Activated naive CD4-positive, alpha-beta T cell treated with anti-CD3 and anti-CD28 coated beads, Interleukin-2, amount 10 ng/mL, durations not matched to agents 7 days and 5 days (primary cell): ENCODE measurements around the gene GRIFIN.
A peak's percentile ranks its signal among the peaks of the same experiment; 100 is the strongest.
"Not testable (repeated sequence)": the region's sequence is repeated elsewhere in the genome, so short reads cannot be mapped to it uniquely, and the experiment has no call there.

Experiments
- CTCF ChIA-PET: fragments of 350-600 bp; sonication (Branson Sonifier 250); formaldehyde crosslinking; loops from one replicate; lab custom pipeline; 2021; ENCODE audit warnings: antibody characterized with exemption; lab: Charles Lee
- DNase-seq: peaks from one replicate; pipeline ENCODE4 v3.0.0-alpha.2; 2020
- H3K27ac Mint-ChIP-seq: one replicate; pipeline ENCODE4 v1.8.0; 2021; ENCODE audit warnings: mild to moderate bottlenecking, moderate library complexity, mixed read lengths
- H3K27me3 Mint-ChIP-seq: one replicate; pipeline ENCODE4 v1.8.0; 2021; ENCODE audit warnings: mild to moderate bottlenecking, mixed read lengths
- H3K36me3 Mint-ChIP-seq: one replicate; pipeline ENCODE4 v1.8.0; 2021; ENCODE audit warnings: mixed read lengths
- H3K4me1 Mint-ChIP-seq: one replicate; pipeline ENCODE4 v1.8.0; 2021; ENCODE audit warnings: mixed read lengths
- H3K4me3 Mint-ChIP-seq: one replicate; pipeline ENCODE4 v1.8.0; 2021; ENCODE audit warnings: mild to moderate bottlenecking, moderate library complexity, mixed read lengths
- H3K9me3 Mint-ChIP-seq: one replicate; pipeline ENCODE4 v1.8.0; 2021; ENCODE audit warnings: mixed read lengths

Gene GRIFIN

DNA sequence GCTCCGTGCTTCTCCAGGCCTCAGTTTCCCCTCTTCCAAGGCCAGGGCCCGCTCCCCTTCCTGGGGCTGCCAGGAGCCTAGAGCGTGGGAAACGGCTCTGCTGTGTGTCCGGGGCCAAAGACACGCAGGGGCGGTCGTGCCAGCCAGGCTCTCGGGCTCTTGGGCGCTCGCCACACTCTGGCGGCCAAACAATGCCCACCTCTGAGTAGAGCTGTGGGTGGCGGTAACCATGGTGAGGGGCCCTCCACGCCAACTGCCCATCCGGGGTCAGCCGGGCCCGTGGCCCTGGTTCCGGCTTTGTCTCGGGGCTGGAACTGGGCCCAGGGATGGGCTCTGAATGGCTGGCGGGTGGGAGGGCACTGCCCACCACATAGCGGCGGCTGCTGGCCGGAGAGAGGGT lies 16.0 kb downstream of the GRIFIN start:
- no peak for DNase-seq
- Mint-ChIP-seq H3K27me3 (peaks cover 31% of the 10 kb centered on the region), H3K4me3 (no peak overlapping the region), H3K9me3 (no peaks in the 10 kb centered on the region), H3K36me3 (no peaks in the 10 kb centered on the region), H3K27ac (no peak overlapping the region), H3K4me1 (peaks cover 9% of the 10 kb centered on the region)
- CTCF ChIA-PET, result interaction anchor here (1.0 to 1.7 kb wide), 2 partner anchors 8 to 9 kb away, joined by 3 to 5 read pairs; no protein-coding TSS in a partner anchor

GRCh38 chr7:2459674-2460073 lies 16.5 kb downstream of the GRIFIN start:
- no peak for DNase-seq
- no peaks in the 10 kb centered on the region for H3K36me3 Mint-ChIP-seq
- peaks cover 9% of the 10 kb centered on the region for H3K4me1 Mint-ChIP-seq
- no peak overlapping the region for H3K27ac Mint-ChIP-seq
- no peak overlapping the region for H3K4me3 Mint-ChIP-seq
- no peaks in the 10 kb centered on the region for H3K9me3 Mint-ChIP-seq
- peaks cover 33% of the 10 kb centered on the region for H3K27me3 Mint-ChIP-seq
- CTCF ChIA-PET, result interaction anchor here (1.0 to 1.3 kb wide), 2 partner anchors 7 to 9 kb away, joined by 3 read pairs; no protein-coding TSS in a partner anchor

DNA sequence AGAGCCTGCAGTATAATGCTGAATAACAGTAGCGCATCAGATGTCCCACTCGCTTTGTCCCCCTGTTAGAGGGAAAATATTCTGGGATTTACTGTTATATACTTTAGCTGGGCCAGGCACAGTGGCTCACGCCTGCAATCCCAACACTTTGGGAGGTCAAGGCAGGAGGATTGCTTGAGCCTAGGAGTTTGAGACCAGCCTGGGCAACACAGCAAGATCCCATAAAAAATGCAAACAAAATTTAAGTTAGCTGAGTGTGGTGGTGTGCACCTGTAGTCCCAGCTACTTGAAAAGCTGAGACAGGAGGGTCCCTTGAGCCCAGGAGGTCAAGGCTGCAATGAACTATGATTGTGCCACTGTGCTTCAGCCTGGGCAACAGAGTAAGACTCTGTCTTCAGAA lies 22.3 kb downstream of the GRIFIN start:
- H3K27ac Mint-ChIP-seq, H3K36me3 Mint-ChIP-seq, H3K9me3 Mint-ChIP-seq, H3K4me3 Mint-ChIP-seq, DNase-seq: not testable (repeated sequence)
- CTCF ChIA-PET, result interaction anchor here (1.5 to 7.1 kb wide), 2 partner anchors 16 to 155 kb away, joined by 3 to 76 read pairs; no protein-coding TSS in a partner anchor
- H3K4me1 Mint-ChIP-seq, result peaks cover 18% of the 10 kb centered on the region
- peaks cover 49% of the 10 kb centered on the region for H3K27me3 Mint-ChIP-seq

DNA sequence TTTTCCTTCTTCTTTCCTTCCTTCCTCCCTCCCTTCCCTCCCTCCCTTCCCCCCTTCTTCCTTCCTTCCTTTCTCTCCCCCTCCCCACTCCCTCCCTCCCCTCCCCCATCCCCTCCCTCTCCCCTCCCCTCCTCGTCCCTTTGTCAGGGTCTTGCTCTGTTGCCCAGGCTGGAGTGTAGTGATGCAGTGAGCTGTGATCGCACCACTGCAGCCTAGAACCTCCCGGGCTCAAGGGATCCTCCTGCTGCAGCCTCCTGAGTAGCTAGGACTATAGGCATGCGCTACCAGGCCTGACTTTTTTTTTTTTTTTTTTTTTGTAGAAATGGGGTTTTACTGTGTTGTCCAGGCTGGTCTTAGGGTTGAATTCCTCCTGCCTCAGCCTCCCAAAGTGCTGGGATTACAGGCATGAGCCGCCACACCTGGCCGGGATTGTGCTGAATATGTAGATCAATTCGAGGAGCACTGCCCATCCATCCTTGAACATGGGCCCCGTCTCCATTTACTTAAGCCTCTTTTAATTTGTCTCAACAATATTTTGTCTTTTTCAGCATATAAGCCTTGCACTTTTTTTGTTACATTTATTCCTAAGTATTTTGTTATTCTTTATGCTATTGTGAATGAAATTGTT lies 23.4 kb downstream of the GRIFIN start:
- Mint-ChIP-seq H3K36me3 (no peaks in the 10 kb centered on the region), H3K4me3 (no peak overlapping the region), H3K4me1 (peaks cover 12% of the 10 kb centered on the region), H3K9me3 (no peaks in the 10 kb centered on the region), H3K27me3 (peaks cover 46% of the 10 kb centered on the region), H3K27ac (no peak overlapping the region)
- DNase-seq, result no peak
- CTCF ChIA-PET, result interaction anchor here (1.1 to 7.1 kb wide), 7 partner anchors 8 to 258 kb away, joined by 3 to 76 read pairs (median 7); no protein-coding TSS in a partner anchor

DNA sequence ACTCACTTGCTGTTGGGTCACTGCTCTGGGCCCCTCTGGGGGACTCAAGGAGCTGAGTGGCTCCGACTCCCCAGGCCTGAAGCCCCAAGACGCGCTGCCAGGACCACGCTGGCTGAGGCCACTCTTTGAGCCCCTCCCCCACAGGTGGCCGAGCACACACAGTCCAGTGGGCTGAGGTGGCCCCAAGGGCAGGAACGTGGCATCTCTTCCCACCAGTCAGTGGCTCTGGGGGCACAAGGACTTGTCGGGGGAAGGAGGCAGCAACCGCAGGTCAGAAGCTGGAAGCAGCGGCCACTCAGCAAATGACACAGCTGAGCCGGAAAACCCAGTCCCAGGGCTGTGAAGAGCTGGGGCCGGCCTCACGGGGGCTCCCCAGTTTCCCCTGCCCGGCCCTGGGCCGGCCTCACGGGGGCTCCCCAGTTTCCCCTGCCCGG lies 24.1 kb downstream of the GRIFIN start:
- Mint-ChIP-seq H3K4me1 (peaks cover 11% of the 10 kb centered on the region), H3K4me3 (no peak overlapping the region), H3K36me3 (no peaks in the 10 kb centered on the region), H3K9me3 (no peaks in the 10 kb centered on the region), H3K27me3 (peaks cover 43% of the 10 kb centered on the region), H3K27ac (no peak overlapping the region)
- no peak for DNase-seq
- CTCF ChIA-PET, result interaction anchor here (1.1 to 7.1 kb wide), 11 partner anchors 9 to 383 kb away, joined by 3 to 76 read pairs (median 4); no protein-coding TSS in a partner anchor

- no peak overlapping the region for H3K27ac Mint-ChIP-seq
- peak; percentile 84 for DNase-seq
- H3K27me3 Mint-ChIP-seq, result peaks cover 41% of the 10 kb centered on the region
Observed at GRCh38 chr7:2451171-2452073, 24.8 kb downstream of the GRIFIN start.

GRCh38 chr7:2450198-2451107 lies 25.7 kb downstream of the GRIFIN start:
- H3K36me3 Mint-ChIP-seq, result no peaks in the 10 kb centered on the region
- CTCF ChIA-PET, result interaction anchor here (0.9 to 7.1 kb wide), 17 partner anchors 11 to 381 kb away, joined by 3 to 76 read pairs (median 4); no protein-coding TSS in a partner anchor
- no peak for DNase-seq
- peaks cover 8% of the 10 kb centered on the region for H3K4me1 Mint-ChIP-seq
- H3K4me3 Mint-ChIP-seq, result no peak overlapping the region
- H3K9me3 Mint-ChIP-seq, result no peaks in the 10 kb centered on the region
- no peak overlapping the region for H3K27ac Mint-ChIP-seq
- H3K27me3 Mint-ChIP-seq, result peaks cover 33% of the 10 kb centered on the region

More at GRCh38 chr7:2451171-2452073, 24.8 kb downstream of the GRIFIN start:
- no peaks in the 10 kb centered on the region for H3K9me3 Mint-ChIP-seq
- no peaks in the 10 kb centered on the region for H3K36me3 Mint-ChIP-seq
- CTCF ChIA-PET, result interaction anchor here (1.0 to 7.1 kb wide), 18 partner anchors 10 to 382 kb away, joined by 3 to 76 read pairs (median 4); no protein-coding TSS in a partner anchor
- H3K4me3 Mint-ChIP-seq, result no peak overlapping the region
- peaks cover 8% of the 10 kb centered on the region for H3K4me1 Mint-ChIP-seq

DNA sequence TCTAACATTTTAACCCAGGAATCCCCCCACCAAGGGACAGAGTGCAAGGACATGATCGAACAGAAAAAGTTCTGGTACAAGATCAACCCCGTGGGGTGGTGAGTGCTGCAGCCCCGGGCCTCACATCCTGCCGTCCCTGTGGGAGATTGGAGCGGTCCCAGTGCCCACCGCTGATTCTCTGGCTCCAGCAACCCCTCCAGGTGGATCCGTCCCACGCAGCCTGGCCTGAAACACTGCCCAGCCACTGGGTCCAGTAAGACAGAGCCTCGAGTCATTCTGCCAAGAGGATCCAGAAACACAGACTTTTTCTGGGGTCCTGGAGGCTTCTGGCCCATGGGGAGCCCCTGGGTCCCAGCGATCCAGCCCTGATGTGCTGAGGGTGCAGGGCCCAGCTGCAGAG lies 29.5 kb downstream of the GRIFIN start:
- no peak overlapping the region for H3K27ac Mint-ChIP-seq
- H3K27me3 Mint-ChIP-seq, result peaks cover 14% of the 10 kb centered on the region
- no peak for DNase-seq
- H3K9me3 Mint-ChIP-seq, result no peaks in the 10 kb centered on the region
- peaks cover 3% of the 10 kb centered on the region for H3K4me1 Mint-ChIP-seq
- CTCF ChIA-PET, result interaction anchor here (1.4 kb wide), 1 partner anchor 22 kb away, joined by 4 read pairs; no protein-coding TSS in a partner anchor
- H3K36me3 Mint-ChIP-seq, result no peaks in the 10 kb centered on the region
- no peak overlapping the region for H3K4me3 Mint-ChIP-seq

GRCh38 chr7:2445898-2446555 lies 30.2 kb downstream of the GRIFIN start:
- CTCF ChIA-PET, result no interaction called here
- DNase-seq, result no peak
- H3K9me3 Mint-ChIP-seq, result no peaks in the 10 kb centered on the region
- H3K4me1 Mint-ChIP-seq, result no peaks in the 10 kb centered on the region
- peaks cover 8% of the 10 kb centered on the region for H3K27me3 Mint-ChIP-seq
- no peak overlapping the region for H3K27ac Mint-ChIP-seq
- no peak overlapping the region for H3K4me3 Mint-ChIP-seq
- no peaks in the 10 kb centered on the region for H3K36me3 Mint-ChIP-seq

DNA sequence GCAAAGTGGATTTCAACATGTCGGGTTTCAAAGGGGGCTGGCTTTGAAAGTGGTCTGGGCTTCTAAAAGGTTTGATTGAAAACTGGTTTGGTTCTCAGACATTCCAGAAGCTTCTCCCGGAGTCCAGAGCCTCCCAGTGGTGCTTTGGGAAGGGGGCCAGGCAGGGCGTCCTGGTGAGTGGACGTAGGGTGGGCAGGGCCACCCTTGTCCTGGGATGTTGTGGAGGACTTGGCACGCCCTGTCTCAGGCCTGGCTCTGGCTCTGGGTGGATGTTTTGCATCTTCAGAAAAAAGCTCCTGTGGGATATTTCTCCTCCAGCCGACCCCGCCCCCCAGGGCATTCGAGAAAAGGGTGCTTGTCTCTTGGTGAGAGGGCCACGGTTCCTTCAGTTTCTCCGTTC lies 31.2 kb downstream of the GRIFIN start:
- CTCF ChIA-PET, result interaction anchor here (1.0 kb wide), 1 partner anchor 13 kb away, joined by 4 read pairs; no protein-coding TSS in a partner anchor
- Mint-ChIP-seq H3K4me3 (no peak overlapping the region), H3K27ac (peak overlapping the region; percentile 28), H3K36me3 (no peaks in the 10 kb centered on the region), H3K9me3 (no peaks in the 10 kb centered on the region), H3K27me3 (peaks cover under 1% of the 10 kb centered on the region), H3K4me1 (no peaks in the 10 kb centered on the region)
- DNase-seq, result no peak

DNA sequence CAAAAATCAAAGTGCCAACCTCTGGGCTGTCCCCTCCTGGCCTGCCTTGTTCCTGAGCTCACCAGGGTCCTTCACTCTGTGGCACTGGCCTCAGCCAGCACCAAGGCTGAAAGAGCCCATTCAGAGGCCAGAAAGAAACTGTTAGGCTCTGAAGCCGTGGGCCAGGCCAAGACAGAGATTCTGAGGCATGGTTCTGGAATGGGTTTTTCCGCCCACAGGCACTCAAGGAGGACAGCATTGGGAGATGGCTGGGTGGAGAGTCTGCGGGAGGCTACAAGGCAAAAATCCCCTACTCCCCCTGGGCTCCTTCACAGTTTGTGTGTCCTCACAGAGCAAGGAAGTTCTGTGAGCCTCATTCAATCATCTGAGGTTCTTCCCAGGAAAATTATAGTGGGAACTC lies 31.7 kb downstream of the GRIFIN start:
- CTCF ChIA-PET, result interaction anchor here (1.0 kb wide), 1 partner anchor 13 kb away, joined by 4 read pairs; no protein-coding TSS in a partner anchor
- Mint-ChIP-seq H3K27ac (no peak overlapping the region), H3K4me3 (no peak overlapping the region), H3K36me3 (no peaks in the 10 kb centered on the region), H3K27me3 (no peaks in the 10 kb centered on the region), H3K4me1 (no peaks in the 10 kb centered on the region), H3K9me3 (no peaks in the 10 kb centered on the region)
- DNase-seq, result no peak

- H3K36me3 Mint-ChIP-seq, result no peaks in the 10 kb centered on the region
- H3K27ac Mint-ChIP-seq, result no peak overlapping the region
- DNase-seq, result no peak
- no peaks in the 10 kb centered on the region for H3K4me1 Mint-ChIP-seq
- no peaks in the 10 kb centered on the region for H3K9me3 Mint-ChIP-seq
- no peak overlapping the region for H3K4me3 Mint-ChIP-seq
- CTCF ChIA-PET, result no interaction called here
- no peaks in the 10 kb centered on the region for H3K27me3 Mint-ChIP-seq
Observed at GRCh38 chr7:2443491-2443890, 32.7 kb downstream of the GRIFIN start.
